Skeletal muscle satellite cell (primary cell): ENCODE results near the gene ZSCAN2.
A peak's percentile ranks its signal among the peaks of the same experiment; 100 is the strongest.

Experiments used
- H3K27me3 ChIP-seq: 2 replicates; pipeline ENCODE4 v1.7.0; 2013; ENCODE audit warnings: low read length; ENCODE audit not compliant: control insufficient read depth, insufficient read depth
- H3K36me3 ChIP-seq: 2 replicates; pipeline ENCODE4 v1.7.0; 2013; ENCODE audit warnings: mild to moderate bottlenecking, control low read depth, low read length; ENCODE audit not compliant: insufficient read depth
- H3K4me1 ChIP-seq: 2 replicates; pipeline ENCODE4 v1.7.0; 2013; ENCODE audit warnings: low read length; ENCODE audit not compliant: control insufficient read depth, insufficient read depth
- H3K4me2 ChIP-seq: 2 replicates; pipeline ENCODE4 v1.7.0; 2013; ENCODE audit warnings: mild to moderate bottlenecking, low read length
- H3K4me3 ChIP-seq: 2 replicates; pipeline ENCODE4 v1.7.0; 2013; ENCODE audit warnings: low read length
- H3K9ac ChIP-seq: 2 replicates; pipeline ENCODE4 v1.7.0; 2013; ENCODE audit warnings: mild to moderate bottlenecking, low read depth, low read length, moderate library complexity
- H3K9me3 ChIP-seq: replicated peaks from 2 replicates; pipeline ENCODE4 v1.7.0; 2013; ENCODE audit warnings: mild to moderate bottlenecking, control low read depth, low read length

Gene ZSCAN2

DNA sequence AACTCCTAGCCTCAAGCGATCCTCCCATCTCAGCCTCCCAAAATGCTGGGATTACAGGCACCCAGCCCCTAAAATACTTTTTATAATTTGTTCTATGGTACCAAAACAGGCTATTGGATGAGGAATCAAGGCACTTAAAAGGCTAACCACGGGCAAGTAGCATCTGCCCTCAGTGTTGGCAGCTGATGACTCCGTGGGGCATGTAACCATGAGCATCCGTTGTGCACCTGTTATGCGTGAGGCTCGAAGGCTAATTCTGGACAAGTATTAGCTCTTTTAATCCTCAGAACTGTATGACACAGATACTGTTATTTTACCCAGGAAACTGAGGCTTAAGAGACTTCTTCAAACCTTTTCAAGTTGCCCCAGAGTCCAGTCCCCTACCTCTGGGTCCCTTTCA lies 43.0 kb downstream of the ZSCAN2 start:
- Histone ChIP-seq H3K9me3 (no peaks in the 10 kb centered on the region), H3K27me3 (no peaks in the 10 kb centered on the region), H3K4me1 (peaks cover 6% of the 10 kb centered on the region), H3K36me3 (peaks cover 80% of the 10 kb centered on the region), H3K4me2 (no peak overlapping the region), H3K4me3 (no peak overlapping the region), H3K9ac (no peak overlapping the region)

DNA sequence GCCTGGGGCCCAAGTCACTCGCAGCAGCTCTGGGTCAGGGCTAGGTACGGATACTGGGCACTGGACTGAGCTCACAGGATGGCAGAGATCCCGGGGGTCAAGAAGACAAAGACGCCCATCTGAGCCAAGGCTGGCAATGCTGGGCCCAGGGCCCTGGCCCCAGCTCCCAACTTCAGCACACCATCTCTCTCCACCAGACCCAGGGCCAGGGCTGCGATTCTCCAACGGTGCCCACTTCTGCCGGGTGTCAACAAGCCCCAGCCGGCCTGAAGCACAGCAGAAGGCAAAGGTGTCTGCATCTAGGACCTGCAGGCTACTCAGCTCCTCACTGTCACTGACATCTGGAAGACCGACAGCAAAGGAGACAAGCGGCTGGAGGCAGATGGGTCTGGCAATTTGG lies 44.7 kb downstream of the ZSCAN2 start:
- H3K27me3 ChIP-seq = no peaks in the 10 kb centered on the region
- no peaks in the 10 kb centered on the region for H3K9me3 ChIP-seq
- H3K9ac ChIP-seq = no peak overlapping the region
- H3K4me3 ChIP-seq = no peak overlapping the region
- H3K4me2 ChIP-seq = no peak overlapping the region
- H3K4me1 ChIP-seq = peaks cover 6% of the 10 kb centered on the region
- H3K36me3 ChIP-seq = peaks cover 75% of the 10 kb centered on the region

DNA sequence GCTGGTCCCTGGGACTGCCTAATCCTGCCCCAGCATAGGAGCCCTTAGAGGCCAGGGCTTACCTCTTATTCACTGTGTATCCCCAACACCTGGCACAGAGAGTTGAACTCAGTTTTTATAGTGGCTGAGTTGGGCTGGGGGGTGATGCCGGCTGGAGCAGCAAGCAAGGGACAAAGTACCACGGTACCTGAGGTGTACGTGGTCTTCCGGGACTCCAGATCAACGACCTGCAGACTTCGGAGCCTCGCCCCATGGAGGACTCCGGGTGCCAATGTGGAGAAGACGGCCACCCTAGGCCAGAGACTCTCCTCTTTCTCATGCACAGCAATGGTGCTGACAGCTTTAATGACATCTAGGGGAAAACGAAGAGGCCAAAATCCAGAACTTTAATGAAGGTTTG lies 45.2 kb downstream of the ZSCAN2 start:
- Histone ChIP-seq H3K4me2 (no peak overlapping the region), H3K9ac (no peak overlapping the region), H3K4me1 (peaks cover 6% of the 10 kb centered on the region), H3K36me3 (peaks cover 71% of the 10 kb centered on the region), H3K9me3 (no peaks in the 10 kb centered on the region), H3K4me3 (no peak overlapping the region), H3K27me3 (no peaks in the 10 kb centered on the region)

DNA sequence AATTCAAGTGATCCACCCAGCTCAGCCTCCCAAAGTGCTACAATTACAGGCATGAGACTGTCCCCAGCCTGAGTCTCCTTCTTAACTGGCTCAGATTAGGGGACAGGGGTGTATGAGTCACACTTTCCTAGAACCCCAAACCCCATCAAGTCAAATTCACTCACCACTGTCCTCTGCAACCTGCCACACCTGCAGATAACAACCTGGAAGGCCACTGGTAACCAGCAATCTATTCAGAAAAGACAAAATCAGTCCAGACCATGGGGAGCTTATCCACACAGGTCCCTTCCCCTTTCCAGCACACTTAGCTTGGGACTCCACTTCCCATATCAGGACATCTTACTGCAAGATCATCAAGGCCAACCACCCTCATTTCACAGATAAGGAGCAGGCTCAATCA lies 46.9 kb downstream of the ZSCAN2 start:
- no peak overlapping the region for H3K4me3 ChIP-seq
- no peaks in the 10 kb centered on the region for H3K27me3 ChIP-seq
- H3K4me1 ChIP-seq = peaks cover 12% of the 10 kb centered on the region
- H3K36me3 ChIP-seq = peaks cover 74% of the 10 kb centered on the region
- no peak overlapping the region for H3K9ac ChIP-seq
- no peaks in the 10 kb centered on the region for H3K9me3 ChIP-seq
- no peak overlapping the region for H3K4me2 ChIP-seq

DNA sequence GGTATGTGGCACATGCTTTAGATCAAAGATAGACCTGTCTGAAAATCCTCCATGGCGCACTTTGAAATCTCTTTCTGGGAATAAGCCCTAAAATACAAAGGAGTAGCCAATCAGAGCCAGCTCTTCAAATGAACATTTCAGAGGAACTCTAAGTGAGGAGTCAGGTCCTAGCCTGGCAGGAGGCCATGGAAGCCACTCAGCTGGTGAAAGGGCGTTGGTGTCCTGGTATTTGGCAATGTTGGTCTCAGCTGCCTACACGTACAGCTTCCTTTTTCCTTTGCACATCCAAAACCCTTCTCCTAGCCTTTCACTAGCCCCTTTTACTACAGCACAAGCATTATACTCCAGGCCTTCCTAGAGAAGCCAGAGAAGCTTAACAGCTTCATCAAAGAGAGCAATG lies 47.7 kb downstream of the ZSCAN2 start:
- H3K36me3 ChIP-seq = peaks cover 66% of the 10 kb centered on the region
- H3K9me3 ChIP-seq = no peaks in the 10 kb centered on the region
- no peak overlapping the region for H3K9ac ChIP-seq

DNA sequence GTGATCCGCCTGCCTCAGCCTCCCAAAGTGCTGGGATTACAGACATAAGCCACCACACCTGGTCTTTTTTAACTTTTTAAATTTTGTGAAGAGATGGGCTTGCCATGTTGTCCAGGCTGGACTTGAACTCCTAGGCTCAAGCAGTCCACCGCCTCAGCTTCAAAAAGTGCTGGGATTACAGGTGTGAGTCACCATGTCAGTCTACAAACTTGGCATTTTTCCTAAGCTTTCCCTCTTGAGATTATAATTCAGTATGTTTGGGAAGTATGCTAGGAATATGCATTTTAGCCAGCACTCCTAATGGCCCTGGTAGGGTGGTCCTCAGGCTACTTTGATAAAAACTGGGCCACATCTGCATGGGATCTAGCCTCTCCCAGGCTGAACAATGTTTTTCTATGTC lies 48.9 kb downstream of the ZSCAN2 start:
- Histone ChIP-seq H3K4me3 (no peak overlapping the region), H3K9me3 (no peaks in the 10 kb centered on the region), H3K36me3 (peaks cover 59% of the 10 kb centered on the region)

More for the DNA sequence above, 47.7 kb downstream of the ZSCAN2 start:
- no peak overlapping the region for H3K4me3 ChIP-seq
- peaks cover 19% of the 10 kb centered on the region for H3K4me1 ChIP-seq
- no peak overlapping the region for H3K4me2 ChIP-seq
- H3K27me3 ChIP-seq = no peaks in the 10 kb centered on the region

DNA sequence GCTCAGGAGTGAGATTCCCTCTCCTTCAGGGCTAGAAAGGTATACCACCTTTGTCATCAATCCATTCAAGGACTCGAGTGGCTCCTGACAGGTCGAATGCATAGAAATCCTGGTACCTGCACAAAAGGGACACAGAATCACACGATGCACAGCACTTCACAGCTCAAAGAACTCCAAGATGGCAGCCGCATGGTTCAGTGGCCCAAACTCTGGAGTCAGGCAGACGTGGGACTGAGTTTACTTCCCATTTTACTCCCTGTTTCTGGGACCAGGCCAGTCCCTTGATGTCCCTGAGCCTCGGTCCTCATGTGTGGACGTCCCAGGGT lies 52.7 kb downstream of the ZSCAN2 start:
- Histone ChIP-seq H3K36me3 (peaks cover 29% of the 10 kb centered on the region), H3K4me1 (peaks cover 31% of the 10 kb centered on the region), H3K4me2 (peak overlapping the region; percentile 98), H3K9me3 (no peaks in the 10 kb centered on the region), H3K27me3 (no peaks in the 10 kb centered on the region), H3K4me3 (peak overlapping the region; percentile 87), H3K9ac (peak overlapping the region; percentile 91)

More for the DNA sequence above, 48.9 kb downstream of the ZSCAN2 start:
- H3K9ac ChIP-seq = no peak overlapping the region
- no peak overlapping the region for H3K4me2 ChIP-seq
- H3K27me3 ChIP-seq = no peaks in the 10 kb centered on the region
- peaks cover 21% of the 10 kb centered on the region for H3K4me1 ChIP-seq

DNA sequence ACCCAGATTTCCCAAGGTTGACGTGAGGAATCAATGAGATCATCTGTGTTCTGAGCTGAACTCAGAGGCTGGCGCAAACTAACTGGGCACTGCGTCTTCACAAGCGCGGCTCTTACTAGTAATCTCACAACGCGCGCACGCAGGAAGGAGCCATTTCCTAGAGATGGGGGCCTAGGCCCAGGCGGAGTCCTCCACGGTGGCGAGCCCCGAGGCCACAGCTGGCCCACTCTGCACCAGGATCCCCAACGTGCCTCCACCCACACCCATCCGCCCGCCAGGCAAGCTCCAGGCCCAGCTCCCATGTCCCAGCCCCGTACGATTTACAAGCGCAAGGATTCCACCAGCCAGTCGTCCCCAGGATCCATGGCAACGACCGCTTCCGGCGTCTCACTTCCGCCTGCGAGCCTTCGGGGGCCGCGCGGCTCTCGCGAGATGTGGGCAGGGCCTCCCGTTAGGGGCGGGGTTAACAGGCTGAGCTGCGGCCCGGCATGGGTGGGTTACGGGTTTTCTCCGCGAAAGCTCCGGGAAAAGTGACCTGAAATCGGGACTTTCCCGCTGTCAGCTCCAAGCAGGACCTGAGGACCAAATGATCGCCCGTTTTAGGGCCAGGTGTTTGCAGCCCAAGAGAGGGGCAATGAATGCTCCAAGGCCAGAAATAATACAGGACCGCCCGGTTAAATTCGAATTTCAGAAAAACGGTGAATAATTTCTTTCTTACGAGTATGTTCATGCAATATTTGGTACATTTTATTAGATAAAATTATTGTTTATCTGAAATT lies 53.3 kb downstream of the ZSCAN2 start, which contains the start of gene WDR73:
WDR73 (minus strand) TSS at position 374 of the 779 bp plus-strand sequence; CDS start at position 365, 9 bp downstream.
- peak within 1 kb of the TSS; percentile 87 for H3K4me3 ChIP-seq
- H3K9ac ChIP-seq = peak within 1 kb of the TSS; percentile 91
- no peaks in the 10 kb centered on the region for H3K27me3 ChIP-seq
- peaks cover 31% of the 10 kb centered on the region for H3K4me1 ChIP-seq
- no peaks in the 10 kb centered on the region for H3K9me3 ChIP-seq
- H3K36me3 ChIP-seq = peaks cover 23% of the 10 kb centered on the region
- peak within 1 kb of the TSS; percentile 98 for H3K4me2 ChIP-seq

DNA sequence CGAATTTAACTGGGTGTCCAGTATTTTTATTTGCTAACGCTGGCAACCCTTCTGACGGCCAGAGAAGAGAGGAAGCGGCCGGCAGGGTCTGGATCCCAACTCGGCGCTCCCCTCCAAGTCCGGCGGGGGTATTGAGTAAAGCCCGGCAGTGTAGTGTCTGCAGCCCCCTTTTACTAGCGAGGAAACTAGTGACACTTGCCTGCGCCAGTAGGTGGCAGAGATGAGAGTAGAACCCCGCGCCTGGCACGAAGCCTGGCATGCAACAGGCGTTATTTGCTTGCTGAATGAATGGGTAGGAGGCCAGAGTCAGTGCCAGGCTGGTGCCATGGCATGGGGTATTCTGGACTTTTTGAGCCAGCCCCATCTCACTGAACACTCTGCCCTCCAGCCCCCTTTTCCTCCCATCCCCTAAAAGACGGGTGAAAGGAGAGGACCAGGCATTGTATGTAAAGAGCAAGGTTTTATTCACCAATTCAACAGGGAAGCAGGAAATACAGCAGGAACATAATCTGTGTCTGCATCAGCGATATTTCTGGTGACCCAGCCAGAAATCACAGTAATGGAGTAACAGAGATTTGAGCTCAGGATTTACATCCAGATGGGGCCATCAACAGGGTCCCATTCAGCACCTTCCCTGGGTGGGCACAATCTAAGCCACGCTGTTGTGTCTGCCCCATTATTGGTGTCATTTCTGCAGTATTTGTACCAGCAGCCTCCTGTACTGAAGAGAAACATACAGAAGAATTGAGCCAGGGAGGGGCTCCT lies 54.1 kb downstream of the ZSCAN2 start:
- H3K9me3 ChIP-seq = no peaks in the 10 kb centered on the region
- H3K4me2 ChIP-seq = peak overlapping the region; percentile 98
- H3K36me3 ChIP-seq = peaks cover 17% of the 10 kb centered on the region
- H3K4me3 ChIP-seq = peak overlapping the region; percentile 87
- no peaks in the 10 kb centered on the region for H3K27me3 ChIP-seq
- H3K4me1 ChIP-seq = peaks cover 31% of the 10 kb centered on the region
- H3K9ac ChIP-seq = peak overlapping the region; percentile 91

DNA sequence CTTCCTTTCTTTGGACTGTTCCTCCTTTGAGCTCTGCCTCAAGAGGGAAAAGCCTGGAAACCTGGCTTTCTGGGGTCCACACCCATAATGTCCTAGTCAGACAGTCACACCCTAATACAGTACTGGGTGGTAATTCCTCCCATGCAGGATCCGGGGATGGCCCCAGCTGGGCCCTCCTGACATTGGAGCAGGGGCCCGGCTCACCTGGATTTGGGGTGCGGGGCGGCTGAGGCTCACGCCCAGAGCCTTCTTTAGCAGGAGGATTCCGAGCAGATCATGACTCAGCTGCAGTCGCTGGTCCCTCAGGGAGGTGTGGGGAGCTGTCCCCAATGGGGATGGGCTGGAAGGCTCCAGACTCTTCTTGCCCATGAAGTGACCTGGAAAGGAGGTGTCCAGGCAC lies 56.2 kb downstream of the ZSCAN2 start:
- Histone ChIP-seq H3K36me3 (peaks cover 7% of the 10 kb centered on the region), H3K4me1 (peaks cover 25% of the 10 kb centered on the region), H3K4me3 (no peak overlapping the region), H3K9ac (no peak overlapping the region), H3K9me3 (no peaks in the 10 kb centered on the region), H3K27me3 (no peaks in the 10 kb centered on the region), H3K4me2 (peak overlapping the region; percentile 76)

DNA sequence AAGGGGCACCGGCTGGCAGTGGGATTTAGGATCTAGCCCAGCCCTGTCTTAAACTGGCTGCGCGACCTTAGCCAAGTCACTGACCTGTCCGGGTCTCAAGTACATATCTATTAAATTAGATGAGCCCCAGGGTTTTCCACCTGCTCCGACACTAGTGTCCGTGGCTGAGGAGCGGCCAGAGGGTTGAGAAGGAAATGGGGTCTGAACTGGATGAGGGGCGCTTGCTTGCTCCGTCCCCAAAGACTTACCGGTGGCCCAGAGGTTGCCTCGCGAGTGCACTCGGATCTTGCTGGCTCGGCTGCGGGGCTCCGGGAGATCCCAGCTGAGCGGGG lies 56.9 kb downstream of the ZSCAN2 start:
- no peaks in the 10 kb centered on the region for H3K36me3 ChIP-seq
- peak overlapping the region; percentile 71 for H3K9ac ChIP-seq
- peak overlapping the region; percentile 76 for H3K4me2 ChIP-seq
- H3K9me3 ChIP-seq = no peaks in the 10 kb centered on the region
- H3K4me1 ChIP-seq = peaks cover 25% of the 10 kb centered on the region
- H3K27me3 ChIP-seq = no peaks in the 10 kb centered on the region
- H3K4me3 ChIP-seq = peak overlapping the region; percentile 69
